ENCODE results near the gene C8G.

Gene C8G

GRCh38 chr9:136930014-136930413 lies 15.0 kb upstream of the C8G start:
- H3K27me3 ChIP-seq (ENCODE audit: control insufficient read depth in 2 of 2, insufficient read depth in 2 of 2, low read length in 2 of 2): no peaks in the 10 kb centered on the region
- H3K27ac ChIP-seq (ENCODE audit: low read depth in 2 of 2, low read length in 2 of 2): no peak overlapping the region
- H3K4me1 ChIP-seq (ENCODE audit: control insufficient read depth in 2 of 2, insufficient read depth in 2 of 2, low read length in 2 of 2): peaks cover 4% of the 10 kb centered on the region in 2 donors

GRCh38 chr9:136931611-136932130 lies 13.4 kb upstream of the C8G start:
- Histone ChIP-seq H3K36me3 (ENCODE audit: control insufficient read depth in 2 of 2, insufficient read depth in 2 of 2, low read length in 2 of 2) (peaks cover 0 to 5% of the 10 kb centered on the region in 2 donors), H3K9me3 (ENCODE audit: control insufficient read depth in 2 of 2, low read length in 2 of 2) (no peaks in the 10 kb centered on the region), H3K4me1 (ENCODE audit: control insufficient read depth in 2 of 2, insufficient read depth in 2 of 2, low read length in 2 of 2) (peaks cover 4% of the 10 kb centered on the region in 2 donors), H3K27me3 (ENCODE audit: control insufficient read depth in 2 of 2, insufficient read depth in 2 of 2, low read length in 2 of 2) (no peaks in the 10 kb centered on the region), H3K27ac (ENCODE audit: low read depth in 2 of 2, low read length in 2 of 2) (peak overlapping the region in 1 of 2 donors; percentile 26), H3K4me3 (ENCODE audit: low read length in 2 of 2) (peak overlapping the region in 1 of 2 donors; percentile 5), H3K9ac (ENCODE audit: low read depth in 1 of 2, low read length in 2 of 2) (no peak overlapping the region)

More at GRCh38 chr9:136930014-136930413, 15.0 kb upstream of the C8G start:
- Histone ChIP-seq H3K9me3 (ENCODE audit: control insufficient read depth in 2 of 2, low read length in 2 of 2) (no peaks in the 10 kb centered on the region), H3K36me3 (ENCODE audit: control insufficient read depth in 2 of 2, insufficient read depth in 2 of 2, low read length in 2 of 2) (peaks cover 5 to 12% of the 10 kb centered on the region in 2 donors), H3K9ac (ENCODE audit: low read depth in 1 of 2, low read length in 2 of 2) (no peak overlapping the region), H3K4me3 (ENCODE audit: low read length in 2 of 2) (no peak overlapping the region)

- no peak overlapping the region for H3K27ac ChIP-seq (ENCODE audit: low read depth in 2 of 2, low read length in 2 of 2)
- peaks cover 4% of the 10 kb centered on the region in 2 donors for H3K36me3 ChIP-seq (ENCODE audit: control insufficient read depth in 2 of 2, insufficient read depth in 2 of 2, low read length in 2 of 2)
- H3K9me3 ChIP-seq (ENCODE audit: control insufficient read depth in 2 of 2, low read length in 2 of 2): no peaks in the 10 kb centered on the region
Measured at GRCh38 chr9:136934277-136934676, 10.8 kb upstream of the C8G start.

GRCh38 chr9:136935651-136936050 lies 9.4 kb upstream of the C8G start:
- Histone ChIP-seq H3K9ac (ENCODE audit: low read depth in 1 of 2, low read length in 2 of 2) (no peak overlapping the region), H3K27ac (ENCODE audit: low read depth in 2 of 2, low read length in 2 of 2) (no peak overlapping the region), H3K4me1 (ENCODE audit: control insufficient read depth in 2 of 2, insufficient read depth in 2 of 2, low read length in 2 of 2) (peaks cover 4% of the 10 kb centered on the region in 2 donors), H3K36me3 (ENCODE audit: control insufficient read depth in 2 of 2, insufficient read depth in 2 of 2, low read length in 2 of 2) (peaks cover 16 to 18% of the 10 kb centered on the region in 2 donors), H3K27me3 (ENCODE audit: control insufficient read depth in 2 of 2, insufficient read depth in 2 of 2, low read length in 2 of 2) (no peaks in the 10 kb centered on the region), H3K9me3 (ENCODE audit: control insufficient read depth in 2 of 2, low read length in 2 of 2) (no peaks in the 10 kb centered on the region), H3K4me3 (ENCODE audit: low read length in 2 of 2) (no peak overlapping the region)

More at GRCh38 chr9:136934277-136934676, 10.8 kb upstream of the C8G start:
- Histone ChIP-seq H3K4me3 (ENCODE audit: low read length in 2 of 2) (no peak overlapping the region), H3K27me3 (ENCODE audit: control insufficient read depth in 2 of 2, insufficient read depth in 2 of 2, low read length in 2 of 2) (no peaks in the 10 kb centered on the region), H3K9ac (ENCODE audit: low read depth in 1 of 2, low read length in 2 of 2) (no peak overlapping the region), H3K4me1 (ENCODE audit: control insufficient read depth in 2 of 2, insufficient read depth in 2 of 2, low read length in 2 of 2) (peaks cover 4% of the 10 kb centered on the region in 2 donors)

- H3K27ac ChIP-seq (ENCODE audit: low read depth in 2 of 2, low read length in 2 of 2): no peak overlapping the region
- H3K4me3 ChIP-seq (ENCODE audit: low read length in 2 of 2): no peak overlapping the region
- no peaks in the 10 kb centered on the region for H3K27me3 ChIP-seq (ENCODE audit: control insufficient read depth in 2 of 2, insufficient read depth in 2 of 2, low read length in 2 of 2)
Measured at GRCh38 chr9:136936645-136937170, 8.3 kb upstream of the C8G start.

GRCh38 chr9:136937186-136938001 lies 7.6 kb upstream of the C8G start:
- Histone ChIP-seq H3K4me3 (ENCODE audit: low read length in 2 of 2) (no peak overlapping the region), H3K27me3 (ENCODE audit: control insufficient read depth in 2 of 2, insufficient read depth in 2 of 2, low read length in 2 of 2) (no peaks in the 10 kb centered on the region), H3K27ac (ENCODE audit: low read depth in 2 of 2, low read length in 2 of 2) (no peak overlapping the region), H3K36me3 (ENCODE audit: control insufficient read depth in 2 of 2, insufficient read depth in 2 of 2, low read length in 2 of 2) (peaks cover 33 to 35% of the 10 kb centered on the region in 2 donors), H3K9ac (ENCODE audit: low read depth in 1 of 2, low read length in 2 of 2) (no peak overlapping the region), H3K9me3 (ENCODE audit: control insufficient read depth in 2 of 2, low read length in 2 of 2) (no peaks in the 10 kb centered on the region), H3K4me1 (ENCODE audit: control insufficient read depth in 2 of 2, insufficient read depth in 2 of 2, low read length in 2 of 2) (no peaks in the 10 kb centered on the region)

More at GRCh38 chr9:136936645-136937170, 8.3 kb upstream of the C8G start:
- Histone ChIP-seq H3K36me3 (ENCODE audit: control insufficient read depth in 2 of 2, insufficient read depth in 2 of 2, low read length in 2 of 2) (peaks cover 26 to 28% of the 10 kb centered on the region in 2 donors), H3K9me3 (ENCODE audit: control insufficient read depth in 2 of 2, low read length in 2 of 2) (no peaks in the 10 kb centered on the region), H3K9ac (ENCODE audit: low read depth in 1 of 2, low read length in 2 of 2) (no peak overlapping the region), H3K4me1 (ENCODE audit: control insufficient read depth in 2 of 2, insufficient read depth in 2 of 2, low read length in 2 of 2) (peaks cover 3 to 4% of the 10 kb centered on the region in 2 donors)

GRCh38 chr9:136939431-136939995 lies 5.5 kb upstream of the C8G start:
- H3K27me3 ChIP-seq (ENCODE audit: control insufficient read depth in 2 of 2, insufficient read depth in 2 of 2, low read length in 2 of 2): no peaks in the 10 kb centered on the region
- H3K36me3 ChIP-seq (ENCODE audit: control insufficient read depth in 2 of 2, insufficient read depth in 2 of 2, low read length in 2 of 2): peaks cover 39% of the 10 kb centered on the region in 2 donors
- peaks cover 7 to 8% of the 10 kb centered on the region in 2 donors for H3K4me1 ChIP-seq (ENCODE audit: control insufficient read depth in 2 of 2, insufficient read depth in 2 of 2, low read length in 2 of 2)
- no peak overlapping the region for H3K4me3 ChIP-seq (ENCODE audit: low read length in 2 of 2)
- no peak overlapping the region for H3K27ac ChIP-seq (ENCODE audit: low read depth in 2 of 2, low read length in 2 of 2)
- H3K9ac ChIP-seq (ENCODE audit: low read depth in 1 of 2, low read length in 2 of 2): no peak overlapping the region
- no peaks in the 10 kb centered on the region for H3K9me3 ChIP-seq (ENCODE audit: control insufficient read depth in 2 of 2, low read length in 2 of 2)

GRCh38 chr9:136939996-136940525 lies 5.0 kb upstream of the C8G start:
- Histone ChIP-seq H3K9ac (ENCODE audit: low read depth in 1 of 2, low read length in 2 of 2) (no peak overlapping the region), H3K36me3 (ENCODE audit: control insufficient read depth in 2 of 2, insufficient read depth in 2 of 2, low read length in 2 of 2) (peaks cover 39% of the 10 kb centered on the region in 2 donors), H3K9me3 (ENCODE audit: control insufficient read depth in 2 of 2, low read length in 2 of 2) (no peaks in the 10 kb centered on the region), H3K4me1 (ENCODE audit: control insufficient read depth in 2 of 2, insufficient read depth in 2 of 2, low read length in 2 of 2) (peaks cover 10 to 12% of the 10 kb centered on the region in 2 donors), H3K27me3 (ENCODE audit: control insufficient read depth in 2 of 2, insufficient read depth in 2 of 2, low read length in 2 of 2) (no peaks in the 10 kb centered on the region), H3K4me3 (ENCODE audit: low read length in 2 of 2) (no peak overlapping the region), H3K27ac (ENCODE audit: low read depth in 2 of 2, low read length in 2 of 2) (no peak overlapping the region)

- no peak overlapping the region for H3K27ac ChIP-seq (ENCODE audit: low read depth in 2 of 2, low read length in 2 of 2)
- H3K9ac ChIP-seq (ENCODE audit: low read depth in 1 of 2, low read length in 2 of 2): no peak overlapping the region
- H3K4me3 ChIP-seq (ENCODE audit: low read length in 2 of 2): no peak overlapping the region
- H3K27me3 ChIP-seq (ENCODE audit: control insufficient read depth in 2 of 2, insufficient read depth in 2 of 2, low read length in 2 of 2): no peaks in the 10 kb centered on the region
- H3K9me3 ChIP-seq (ENCODE audit: control insufficient read depth in 2 of 2, low read length in 2 of 2): no peaks in the 10 kb centered on the region
- H3K4me1 ChIP-seq (ENCODE audit: control insufficient read depth in 2 of 2, insufficient read depth in 2 of 2, low read length in 2 of 2): peaks cover 11 to 13% of the 10 kb centered on the region in 2 donors
- peaks cover 39% of the 10 kb centered on the region in 2 donors for H3K36me3 ChIP-seq (ENCODE audit: control insufficient read depth in 2 of 2, insufficient read depth in 2 of 2, low read length in 2 of 2)
Measured at GRCh38 chr9:136940526-136941230, 4.4 kb upstream of the C8G start.
